Stimulated activated naive CD8-positive, alpha-beta T cell treated with anti-CD3 and anti-CD28 coated beads, Interleukin-15, Interleukin-2, amounts not matched to agents 100 ng/mL and 50 ng/mL, for 24 hours (primary cell): ENCODE measurements around the gene TFAP2C.
"Not testable (repeated sequence)": the region's sequence is repeated elsewhere in the genome, so short reads cannot be mapped to it uniquely, and the experiment has no call there.

ENCODE experiments used
- H3K27ac Mint-ChIP-seq: one replicate; pipeline ENCODE4 v1.8.0; 2021; ENCODE audit warnings: mild to moderate bottlenecking, mixed read lengths
- H3K27me3 Mint-ChIP-seq: one replicate; pipeline ENCODE4 v1.8.0; 2021; ENCODE audit warnings: mixed read lengths
- H3K36me3 Mint-ChIP-seq: one replicate; pipeline ENCODE4 v1.8.0; 2021; ENCODE audit warnings: low read depth, mixed read lengths
- H3K4me1 Mint-ChIP-seq: one replicate; pipeline ENCODE4 v1.8.0; 2021; ENCODE audit warnings: low read depth, mixed read lengths
- H3K4me3 Mint-ChIP-seq: one replicate; pipeline ENCODE4 v1.8.0; 2021; ENCODE audit warnings: mild to moderate bottlenecking, mixed read lengths
- H3K9me3 Mint-ChIP-seq: one replicate; pipeline ENCODE4 v1.8.0; 2021; ENCODE audit warnings: mixed read lengths

The TFAP2C gene

DNA sequence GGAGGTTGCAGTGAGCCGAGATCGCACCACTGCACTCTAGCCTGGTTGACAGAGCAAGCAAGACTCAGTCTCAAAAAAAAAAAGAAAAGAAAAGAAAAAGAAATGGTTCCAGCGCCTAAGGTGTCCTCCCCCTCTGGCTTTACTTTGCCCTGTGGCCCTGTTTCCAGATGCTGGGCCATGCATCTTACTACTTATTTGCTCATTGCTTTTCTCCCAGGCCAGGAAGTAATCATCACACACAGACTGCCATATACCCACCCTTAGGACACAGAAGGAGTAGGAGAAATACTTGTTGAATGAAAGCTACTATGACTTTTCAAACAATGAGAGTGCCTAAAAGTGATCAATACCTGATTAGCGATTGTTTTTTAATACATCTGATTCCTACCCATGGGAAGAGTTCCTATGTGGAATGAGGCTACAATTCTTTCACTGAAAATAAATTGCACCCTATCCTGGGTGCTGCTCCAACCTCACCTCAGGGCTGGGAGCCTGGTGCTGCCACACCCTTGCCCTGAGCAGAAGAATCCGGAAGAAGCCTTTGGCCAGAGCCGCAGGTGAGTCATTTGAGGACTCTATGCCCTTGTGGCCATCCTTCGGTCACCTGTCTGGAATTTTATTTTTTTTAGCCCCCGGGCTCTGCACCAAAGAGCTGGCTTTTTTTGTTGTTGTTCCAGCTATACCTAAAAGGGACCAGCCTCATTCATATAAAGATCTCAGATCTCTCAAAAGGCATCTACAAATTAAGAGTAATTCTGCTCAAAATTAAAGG lies 22.7 kb upstream of the TFAP2C start:
- H3K4me3 Mint-ChIP-seq, result no peak overlapping the region
- no peaks in the 10 kb centered on the region for H3K9me3 Mint-ChIP-seq
- no peaks in the 10 kb centered on the region for H3K36me3 Mint-ChIP-seq
- no peaks in the 10 kb centered on the region for H3K27me3 Mint-ChIP-seq
- H3K27ac Mint-ChIP-seq, result no peak overlapping the region
- H3K4me1 Mint-ChIP-seq, result no peaks in the 10 kb centered on the region

DNA sequence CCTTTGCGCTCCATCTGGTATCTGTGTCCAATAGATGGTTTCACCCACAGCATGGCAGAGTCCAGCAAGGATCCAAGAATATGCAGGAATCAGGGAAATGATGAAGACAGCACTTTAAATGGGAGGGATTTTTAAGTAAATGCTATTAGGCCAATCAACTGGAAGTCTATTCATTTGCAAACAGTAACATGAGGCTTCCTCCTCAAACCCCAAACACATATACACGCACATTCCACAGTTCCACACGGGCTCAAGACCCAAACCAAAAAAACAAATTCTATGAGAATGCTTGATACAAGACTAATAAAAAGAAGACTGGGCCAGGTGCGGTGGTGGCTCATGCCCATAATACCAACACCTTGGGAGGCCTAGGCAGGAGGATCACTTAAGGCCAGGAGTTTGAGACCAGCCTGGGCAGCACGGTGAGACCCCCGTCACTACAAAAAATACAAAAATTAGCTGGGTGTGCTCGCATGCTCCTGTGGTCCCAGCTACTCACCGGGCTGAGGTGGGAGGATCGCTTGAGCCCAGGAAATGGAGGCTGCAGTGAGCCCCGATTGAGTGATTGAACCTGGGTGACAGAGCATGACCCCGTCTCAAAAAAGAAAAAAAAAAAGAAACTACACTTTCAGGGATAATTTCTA lies 21.9 kb upstream of the TFAP2C start:
- Mint-ChIP-seq H3K4me1 (no peaks in the 10 kb centered on the region), H3K9me3 (no peaks in the 10 kb centered on the region), H3K27ac (no peak overlapping the region), H3K36me3 (no peaks in the 10 kb centered on the region), H3K4me3 (no peak overlapping the region), H3K27me3 (no peaks in the 10 kb centered on the region)

DNA sequence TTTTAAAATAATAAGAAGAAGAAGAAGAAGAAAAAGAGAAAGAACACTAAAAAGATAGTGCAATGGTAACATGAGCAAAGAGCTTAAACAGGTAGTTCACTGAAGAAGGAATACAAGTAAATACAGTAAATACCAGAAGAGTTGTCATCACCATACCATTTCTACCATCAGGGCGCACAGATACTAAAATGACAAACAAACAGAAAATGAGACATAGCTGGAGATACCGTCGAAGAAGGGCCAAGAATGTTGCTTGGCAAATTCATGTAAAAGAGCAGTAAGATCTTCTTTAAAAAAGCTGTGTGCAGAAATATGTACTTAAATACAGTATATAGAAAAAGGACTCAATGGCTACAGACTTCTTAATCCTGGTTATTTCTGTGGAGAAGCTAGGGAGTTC lies 20.7 kb upstream of the TFAP2C start:
- Mint-ChIP-seq H3K27ac (no peak overlapping the region), H3K36me3 (no peaks in the 10 kb centered on the region), H3K27me3 (no peaks in the 10 kb centered on the region), H3K4me3 (no peak overlapping the region), H3K9me3 (no peaks in the 10 kb centered on the region), H3K4me1 (no peaks in the 10 kb centered on the region)

GRCh38 chr20:56609321-56609720 lies 19.8 kb upstream of the TFAP2C start:
- Mint-ChIP-seq H3K27ac (no peak overlapping the region), H3K36me3 (no peaks in the 10 kb centered on the region), H3K4me1 (no peaks in the 10 kb centered on the region), H3K4me3 (no peak overlapping the region), H3K9me3 (no peaks in the 10 kb centered on the region), H3K27me3 (no peaks in the 10 kb centered on the region)

DNA sequence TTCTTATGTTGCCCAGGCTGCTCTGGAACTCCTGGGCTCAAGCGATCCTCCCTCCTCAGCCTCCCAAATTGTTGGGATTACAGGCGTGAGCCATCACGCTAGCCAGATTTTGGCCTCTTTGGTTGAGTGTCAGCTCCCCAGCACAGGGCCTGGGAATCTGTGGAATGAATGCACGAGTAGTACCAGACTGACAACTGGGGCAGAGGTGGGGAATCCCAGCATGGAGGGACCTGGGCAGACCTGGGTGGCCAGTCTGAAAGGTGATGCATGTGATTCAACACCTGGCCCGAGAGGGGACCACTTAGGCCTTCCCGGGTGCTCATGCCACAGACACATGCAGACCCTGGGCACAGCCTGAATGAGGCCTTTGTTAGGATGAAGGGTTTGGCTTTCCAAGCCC lies 19.0 kb upstream of the TFAP2C start:
- Mint-ChIP-seq H3K36me3 (no peaks in the 10 kb centered on the region), H3K9me3 (no peaks in the 10 kb centered on the region), H3K27ac (no peak overlapping the region), H3K27me3 (no peaks in the 10 kb centered on the region), H3K4me3 (no peak overlapping the region), H3K4me1 (no peaks in the 10 kb centered on the region)

DNA sequence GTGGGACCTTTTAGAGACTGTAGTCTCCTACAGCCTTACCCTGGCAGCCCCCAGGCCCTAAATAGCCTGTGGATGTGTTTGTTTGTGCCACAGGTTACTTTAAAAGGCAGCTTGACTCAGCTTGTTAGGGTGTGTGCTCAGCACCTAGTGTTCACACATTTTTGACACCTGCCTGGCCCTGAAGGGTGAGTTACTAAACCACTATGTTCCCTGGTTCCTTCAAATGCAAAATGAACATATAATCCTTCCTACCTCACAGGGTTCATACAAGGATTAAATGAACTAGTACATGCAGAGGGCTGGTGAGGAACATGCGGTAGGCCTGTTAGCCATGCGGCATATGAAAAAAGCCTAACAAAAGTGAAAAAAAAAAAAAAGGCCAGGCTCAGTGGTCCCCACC lies 14.9 kb upstream of the TFAP2C start:
- Mint-ChIP-seq H3K36me3 (no peaks in the 10 kb centered on the region), H3K4me3 (no peak overlapping the region), H3K27me3 (no peaks in the 10 kb centered on the region), H3K9me3 (no peaks in the 10 kb centered on the region), H3K4me1 (no peaks in the 10 kb centered on the region), H3K27ac (no peak overlapping the region)

GRCh38 chr20:56616716-56617115 lies 12.4 kb upstream of the TFAP2C start:
- Mint-ChIP-seq H3K36me3 (no peaks in the 10 kb centered on the region), H3K27me3 (peaks cover 1% of the 10 kb centered on the region), H3K9me3 (no peaks in the 10 kb centered on the region), H3K27ac (no peak overlapping the region), H3K4me3 (no peak overlapping the region), H3K4me1 (no peaks in the 10 kb centered on the region)

- Mint-ChIP-seq H3K9me3 (no peaks in the 10 kb centered on the region), H3K4me1 (no peaks in the 10 kb centered on the region), H3K27ac (no peak overlapping the region), H3K27me3 (peaks cover 6% of the 10 kb centered on the region), H3K4me3 (no peak overlapping the region), H3K36me3 (no peaks in the 10 kb centered on the region)
Observed at GRCh38 chr20:56617489-56617888, 11.6 kb upstream of the TFAP2C start.

DNA sequence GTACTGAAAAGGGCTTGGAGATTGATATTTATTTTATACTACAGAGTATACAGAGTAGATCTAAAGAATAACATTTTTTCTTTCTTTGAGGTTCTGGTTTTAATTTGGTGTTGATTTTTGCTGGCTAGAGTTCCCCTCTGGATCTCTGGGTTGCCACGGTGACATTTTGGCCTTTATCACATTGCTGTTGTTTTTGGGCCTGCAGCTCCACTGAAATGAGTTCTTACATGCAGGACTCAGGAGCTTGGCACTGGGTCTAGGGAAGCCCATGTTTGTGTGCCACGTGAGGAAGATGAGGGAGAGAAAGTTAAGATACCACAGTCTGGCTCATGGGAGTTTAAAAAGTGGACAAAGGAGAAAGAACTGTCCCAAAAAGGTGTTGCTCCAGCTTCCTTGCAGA lies 7.4 kb upstream of the TFAP2C start:
- no peaks in the 10 kb centered on the region for H3K9me3 Mint-ChIP-seq
- peaks cover 27% of the 10 kb centered on the region for H3K27me3 Mint-ChIP-seq
- no peaks in the 10 kb centered on the region for H3K36me3 Mint-ChIP-seq
- H3K27ac Mint-ChIP-seq, result no peak overlapping the region
- H3K4me3 Mint-ChIP-seq, result no peak overlapping the region
- H3K4me1 Mint-ChIP-seq, result no peaks in the 10 kb centered on the region

- H3K4me1 Mint-ChIP-seq, H3K4me3 Mint-ChIP-seq, H3K36me3 Mint-ChIP-seq, H3K9me3 Mint-ChIP-seq, H3K27ac Mint-ChIP-seq: not testable (repeated sequence)
- peaks cover 45% of the 10 kb centered on the region for H3K27me3 Mint-ChIP-seq
Observed at GRCh38 chr20:56623930-56624329, 5.2 kb upstream of the TFAP2C start.

- H3K36me3 Mint-ChIP-seq, result no peaks in the 10 kb centered on the region
- no peak overlapping the region for H3K27ac Mint-ChIP-seq
- peaks cover 10% of the 10 kb centered on the region for H3K4me1 Mint-ChIP-seq
- peaks cover 54% of the 10 kb centered on the region for H3K27me3 Mint-ChIP-seq
- no peak overlapping the region for H3K4me3 Mint-ChIP-seq
- H3K9me3 Mint-ChIP-seq, result no peaks in the 10 kb centered on the region
Observed at GRCh38 chr20:56624786-56625681, 4.1 kb upstream of the TFAP2C start.

GRCh38 chr20:56625837-56626236 lies 3.3 kb upstream of the TFAP2C start:
- Mint-ChIP-seq H3K4me3 (no peak overlapping the region), H3K27me3 (peaks cover 54% of the 10 kb centered on the region), H3K27ac (no peak overlapping the region), H3K9me3 (no peaks in the 10 kb centered on the region), H3K4me1 (peaks cover 10% of the 10 kb centered on the region), H3K36me3 (no peaks in the 10 kb centered on the region)

- no peaks in the 10 kb centered on the region for H3K36me3 Mint-ChIP-seq
- H3K27ac Mint-ChIP-seq, result no peak overlapping the region
- H3K4me1 Mint-ChIP-seq, result peaks cover 10% of the 10 kb centered on the region
- H3K4me3 Mint-ChIP-seq, result no peak overlapping the region
- H3K27me3 Mint-ChIP-seq, result peaks cover 56% of the 10 kb centered on the region
- H3K9me3 Mint-ChIP-seq, result no peaks in the 10 kb centered on the region
Observed at GRCh38 chr20:56626367-56627121, 2.6 kb upstream of the TFAP2C start.

DNA sequence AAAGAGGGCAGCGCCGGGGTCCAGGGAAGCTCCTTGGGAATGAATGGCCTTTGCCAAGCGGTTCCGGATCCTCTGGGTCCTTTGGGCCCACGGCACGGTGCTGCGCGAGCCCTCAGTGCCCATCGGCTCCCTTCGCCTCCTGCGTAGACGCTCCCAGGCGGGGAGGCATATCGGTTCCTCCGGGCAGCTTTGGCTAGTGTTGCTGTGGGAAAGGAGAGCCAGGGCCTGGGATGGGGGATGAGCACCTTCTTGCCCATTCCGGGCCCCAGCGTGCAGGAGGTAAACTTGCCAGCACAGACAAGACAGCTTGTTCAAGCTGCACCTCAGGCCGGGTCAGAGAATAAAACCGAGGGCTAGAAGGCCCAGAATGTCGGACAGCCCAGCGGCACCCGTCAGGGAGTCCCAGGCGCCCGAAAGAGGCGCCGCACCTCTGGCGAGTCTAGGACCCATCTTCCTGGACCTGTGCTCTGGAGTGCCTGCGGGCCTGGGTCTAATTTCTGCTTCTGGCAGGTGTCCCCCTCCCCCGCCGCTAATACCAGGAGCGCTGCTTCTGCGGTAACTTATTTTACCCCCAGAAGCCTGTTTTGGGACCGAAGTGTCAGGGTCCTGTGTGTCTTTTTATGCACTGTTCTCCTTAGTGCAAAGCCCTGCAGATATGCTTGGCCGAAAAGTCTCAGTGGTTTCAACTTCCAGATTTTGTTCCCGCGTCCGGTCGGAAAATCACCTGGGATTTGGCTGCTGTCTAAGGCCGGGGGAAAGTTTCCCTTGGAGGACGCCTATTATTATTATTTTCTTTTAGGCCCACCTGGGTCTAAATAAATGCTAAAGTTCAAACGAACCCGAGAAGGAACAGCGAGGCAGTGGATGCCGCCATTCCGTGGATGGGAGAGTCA lies 1.7 kb upstream of the TFAP2C start:
- H3K4me3 Mint-ChIP-seq, result peak overlapping the region; percentile 59
- no peak overlapping the region for H3K27ac Mint-ChIP-seq
- peaks cover 58% of the 10 kb centered on the region for H3K27me3 Mint-ChIP-seq
- H3K36me3 Mint-ChIP-seq, result no peaks in the 10 kb centered on the region
- H3K4me1 Mint-ChIP-seq, result peaks cover 10% of the 10 kb centered on the region
- no peaks in the 10 kb centered on the region for H3K9me3 Mint-ChIP-seq
